HepG2 (cell line): Measurements from ENCODE around the gene SLC16A5. TPM values are rescaled to one million over a fixed set of nuclear protein-coding genes. Genes with fewer than 3 reads are reported as not detected.

Experiments used
- ATAC-seq: fragments of 200-7000 bp; cut with Tn5 transposase; 3 replicates; pipeline ENCODE4 v1.9.1; 2020; ENCODE audit warnings: mild to moderate bottlenecking, moderate library complexity
- BruUV-seq: library from RNA; stranded (reverse); fragments of 400-500 nt; replicated peaks from 2 replicates; lab custom pipeline; 2021; lab: Mats Ljungman, UMichigan
- CTCF ChIA-PET: fragments of 300-600 bp; formaldehyde crosslinking; extraction: SDS; loops from one replicate; lab custom pipeline; 2021; ENCODE audit warnings: low total read pairs, inconsistent platforms, low intra/inter-chr PET ratio; lab: Yijun Ruan, JAX
- POLR2A ChIA-PET: fragments of 350-600 bp; sonication (Branson Sonifier 250); formaldehyde crosslinking; loops from one replicate; lab custom pipeline; 2020; ENCODE audit warnings: antibody characterized with exemption, inconsistent platforms; lab: Yijun Ruan, JAX
- DNase-seq: peaks from one replicate; pipeline ENCODE4 v3.0.0-alpha.2; 2015; ENCODE audit warnings: low spot score
- FAIRE-seq: peaks from 3 replicates; lab custom pipeline; 2011; peaks lifted over from hg19 to GRCh38; lab: Jason Lieb, UNC
- H2AFZ ChIP-seq: one replicate; pipeline ENCODE4 v1.6.1; 2011; ENCODE audit warnings: low read length, inconsistent platforms
- H3K27ac ChIP-seq: fragments of 300-600 bp; 3 replicates; pipeline ENCODE4 v1.8.0; 2011; ENCODE audit warnings: mixed run types, mild to moderate bottlenecking, mixed read lengths, low read length, inconsistent platforms; ENCODE audit not compliant: insufficient read depth; ENCODE audit errors: extremely low read length
- H3K27me3 ChIP-seq, 2 experiments: fragments of 200-600 bp in 1 of 2; 2 replicates in 1 of 2; 3 replicates in 1 of 2; pipeline versions ENCODE4 v1.6.0 to v1.8.0; 2011; ENCODE audit warnings: low read length in 2 of 2, mild to moderate bottlenecking in 2 of 2, moderate library complexity in 2 of 2, inconsistent platforms in 1 of 2; ENCODE audit not compliant: insufficient read depth in 2 of 2, control insufficient read depth in 1 of 2
- H3K36me3 ChIP-seq, 2 experiments: fragments of 200-600 bp in 1 of 2; replicated peaks in 1 of 2; 2 replicates in 1 of 2; 3 replicates in 1 of 2; pipeline versions ENCODE4 v1.5.1 to v1.8.0; 2011; ENCODE audit warnings: low read length in 2 of 2, inconsistent platforms in 1 of 2; ENCODE audit not compliant: insufficient read depth in 2 of 2, control insufficient read depth in 1 of 2
- H3K4me1 ChIP-seq: 2 replicates; pipeline ENCODE4 v1.5.1; 2012; ENCODE audit warnings: low read length, inconsistent platforms; ENCODE audit not compliant: insufficient read depth
- H3K4me2 ChIP-seq: 2 replicates; pipeline ENCODE4 v1.6.0; 2011; ENCODE audit warnings: low read depth, low read length, inconsistent platforms
- H3K4me3 ChIP-seq, 3 experiments: fragments of 200-600 bp in 1 of 3; sonication (generic), shearing (Covaris generic) in 1 of 3; replicated peaks in 1 of 3; 2 replicates each; pipeline ENCODE4 v1.5.1; 2011 to 2016; ENCODE audit warnings: low read length in 3 of 3, inconsistent platforms in 2 of 3, low read depth in 2 of 3, mild to moderate bottlenecking in 2 of 3, control low read depth in 1 of 3, mixed read lengths in 1 of 3; ENCODE audit not compliant: insufficient read depth in 1 of 3
- H3K79me2 ChIP-seq: one replicate; pipeline ENCODE4 v1.6.1; 2011; ENCODE audit warnings: low read length, inconsistent platforms; ENCODE audit not compliant: insufficient read depth
- H3K9ac ChIP-seq: 2 replicates; pipeline ENCODE4 v1.6.0; 2011; ENCODE audit warnings: mild to moderate bottlenecking, low read depth, low read length, inconsistent platforms; ENCODE audit not compliant: insufficient read depth
- H3K9me3 ChIP-seq: 2 replicates; pipeline ENCODE4 v1.5.1; 2012; ENCODE audit warnings: mild to moderate bottlenecking, low read length
- H4K20me1 ChIP-seq: 2 replicates; pipeline ENCODE4 v1.6.0; 2011; ENCODE audit warnings: inconsistent platforms, mild to moderate bottlenecking, low read length, moderate library complexity; ENCODE audit not compliant: insufficient read depth
- CC2D1A ChIP-seq: sonication (generic); formaldehyde crosslinking; IDR thresholded peaks from 2 replicates; pipeline ENCODE4 v1.8.1; 2023; ENCODE audit warnings: mild to moderate bottlenecking, missing genetic modification reagents
- CEBPG ChIP-seq: IDR thresholded peaks from 2 replicates; pipeline ENCODE4 v1.6.1; 2016
- CREB1 ChIP-seq, 2 experiments: fragments of 450-650 bp in 1 of 2; IDR thresholded peaks; 2 replicates each; pipeline ENCODE4 v1.6.1; 2016 to 2017; ENCODE audit warnings: control low read depth in 1 of 2, mild to moderate bottlenecking in 1 of 2, missing compliant biosample characterization in 1 of 2, missing genetic modification characterization in 1 of 2
- KDM6A ChIP-seq: IDR thresholded peaks from 2 replicates; pipeline ENCODE4 v1.6.1; 2016; ENCODE audit warnings: low read depth
- NFE2L1 ChIP-seq: sonication (generic); formaldehyde crosslinking; IDR thresholded peaks from 2 replicates; pipeline ENCODE4 v1.4.0; 2020; ENCODE audit warnings: missing genetic modification reagents, mild to moderate bottlenecking, borderline replicate concordance
- SSRP1 ChIP-seq: IDR thresholded peaks from 2 replicates; pipeline ENCODE4 v1.6.1; 2016; ENCODE audit warnings: control low read depth
- UBTF ChIP-seq: sonication (generic); formaldehyde crosslinking; IDR thresholded peaks from 2 replicates; pipeline ENCODE4 v1.4.0; 2020; ENCODE audit warnings: mild to moderate bottlenecking, missing genetic modification reagents
- ZBTB4 ChIP-seq: sonication (generic); formaldehyde crosslinking; IDR thresholded peaks from 2 replicates; pipeline ENCODE4 v1.4.0; 2020; ENCODE audit warnings: missing genetic modification reagents, mild to moderate bottlenecking, borderline replicate concordance
- ZFP41 ChIP-seq: sonication (generic); formaldehyde crosslinking; IDR thresholded peaks from 2 replicates; pipeline ENCODE4 v1.4.0; 2020; ENCODE audit warnings: mild to moderate bottlenecking, missing genetic modification reagents, borderline replicate concordance
- ZNF274 ChIP-seq: sonication (generic); formaldehyde crosslinking; IDR thresholded peaks from 2 replicates; pipeline ENCODE4 v1.5.1; 2020; ENCODE audit warnings: mild to moderate bottlenecking, missing genetic modification reagents
- ZNF33B ChIP-seq: sonication (generic); formaldehyde crosslinking; IDR thresholded peaks from 2 replicates; pipeline ENCODE4 v1.5.1; 2020; ENCODE audit warnings: mild to moderate bottlenecking, missing genetic modification reagents
- ZNF556 ChIP-seq: sonication (generic); formaldehyde crosslinking; IDR thresholded peaks from 2 replicates; pipeline ENCODE4 v1.4.0; 2020; ENCODE audit warnings: mild to moderate bottlenecking, missing genetic modification reagents, borderline replicate concordance
- ZNF670 ChIP-seq: sonication (generic); formaldehyde crosslinking; IDR thresholded peaks from 2 replicates; pipeline ENCODE4 v1.8.0; 2022; ENCODE audit warnings: mild to moderate bottlenecking, missing genetic modification reagents, borderline replicate concordance
- ZNF710 ChIP-seq: sonication (generic); formaldehyde crosslinking; IDR thresholded peaks from 2 replicates; pipeline ENCODE4 v1.5.0; 2020; ENCODE audit warnings: mild to moderate bottlenecking, missing genetic modification reagents, borderline replicate concordance
- ZNF784 ChIP-seq: sonication (generic); formaldehyde crosslinking; IDR thresholded peaks from 2 replicates; pipeline ENCODE4 v1.5.1; 2020; ENCODE audit warnings: missing genetic modification reagents, mild to moderate bottlenecking, borderline replicate concordance
- ZNF878 ChIP-seq: sonication (generic); formaldehyde crosslinking; IDR thresholded peaks from 2 replicates; pipeline ENCODE4 v1.8.1; 2023; ENCODE audit warnings: mild to moderate bottlenecking, missing genetic modification reagents, moderate library complexity
- WGBS: methylation state at CpG from one replicate; pipeline ENCODE4 v1.1.6; 2017; ENCODE audit warnings: low lambda C conversion rate; 5-methylcytosine and 5-hydroxymethylcytosine counted together
- in situ Hi-C: cut with HindIII; loops from 2 replicates; pipeline ENCODE4 v1.10.0; 2017; ENCODE audit warnings: low pct_unique_long_range_greater_than_20kb; ENCODE audit not compliant: extremely low pct_ligation_motif_present
- intact Hi-C: fragments of 100-400 bp; cut with micrococcal nuclease; formaldehyde crosslinking; loops from one replicate; pipeline ENCODE4 v1.10.0; 2022; ENCODE audit not compliant: unreplicated experiment
- polyA plus RNA-seq, 8 experiments: library from polyadenylated mRNA; depleted of rRNA in 3 of 8; stranded (reverse) in 7 of 8; unstranded in 1 of 8; fragments of >200 nt; fragmentation: Illumina TruSeq in 4 of 8; extraction: Trizol in 4 of 8; gene quantifications; 2 replicates each; pipeline versions ENCODE4 v1.2.1 to v1.2.3, GENCODE V29; 2011 to 2016; ENCODE audit warnings: low read depth in 4 of 8, missing spikeins in 1 of 8, mixed read lengths in 1 of 8; ENCODE audit not compliant: insufficient read depth in 1 of 8
- total RNA-seq, 5 experiments: library from RNA; depleted of rRNA; stranded (reverse); fragments of >200 nt; fragmentation: Illumina TruSeq; extraction: Trizol; gene quantifications; 2 replicates each; pipeline ENCODE4 v1.2.3, GENCODE V29; 2016; ENCODE audit warnings: low read depth in 1 of 5

SLC16A5 gene
- total and polyA plus RNA-seq, 2 of the 13 experiments (the other 11 are each of a cell fraction or from before 2014, with no cell fraction given) = 0.69 to 5.6 TPM

- WGBS = 49% methylated on average over 7 of the region's 8 CpGs
- Histone ChIP-seq H3K4me1 (peaks cover 97% of the 10 kb centered on the region), H3K4me3 (peak overlapping the region; percentile 22 to 66 (median 32); a peak in 4 of 6 replicates), H4K20me1 (no peaks in the 10 kb centered on the region), H3K27me3 (peaks cover 0 to 31% of the 10 kb centered on the region in 2 experiments; a peak in 2 of 5 replicates), H3K9me3 (no peaks in the 10 kb centered on the region), H3K36me3 (no peaks in the 10 kb centered on the region), H3K79me2 (no peaks in the 10 kb centered on the region), H2AFZ (no peak overlapping the region), H3K27ac (peak overlapping the region; percentile 19), H3K9ac (peak overlapping the region; percentile 53), H3K4me2 (peak overlapping the region; percentile 79)
- intact Hi-C loops = no loop called here
- CTCF ChIA-PET = no interaction called here
- in situ Hi-C loops = no loop called here
- DNase-seq = no peak
- ATAC-seq = peak; percentile 5; the same call in 2 of the 3 replicates
- POLR2A ChIA-PET = interaction anchor here (1.3 to 3.6 kb wide), 7 partner anchors 9 to 67 kb away, joined by 3 to 19 read pairs (median 9); partner anchors contain the start of genes ARMC7, MRPL58 and SLC16A5
- no TSS peak for BruUV-seq
- FAIRE-seq = no peak
- TF ChIP-seq KDM6A (CRISPR knock-in tag) = no peak
- TF ChIP-seq ZNF670 = no peak
- TF ChIP-seq CC2D1A (CRISPR knock-in tag) = no peak
- no peak for TF ChIP-seq ZNF274
- TF ChIP-seq ZFP41 (CRISPR knock-in tag) = peak; percentile 18; the same call in 1 of the 2 replicates
- peak; percentile 27; the same call in 1 of the 2 replicates for TF ChIP-seq NFE2L1
- 0 out of 2 replicates have a peak, but pooled peaks have one; percentile 38 for TF ChIP-seq ZNF33B
- TF ChIP-seq ZNF556 = no peak
- TF ChIP-seq CREB1 (IDR thresholded peaks at IDR 0.05) = no peak
- no peak for TF ChIP-seq CREB1 (CRISPR knock-in tag; IDR thresholded peaks at IDR 0.05)
- TF ChIP-seq ZBTB4 (CRISPR knock-in tag) = peak; percentile 86; the same call in 1 of the 2 replicates
- TF ChIP-seq SSRP1 = no peak
- TF ChIP-seq ZNF784 = 0 out of 2 replicates have a peak, but pooled peaks have one; percentile 32
- no peak for TF ChIP-seq CEBPG (CRISPR knock-in tag)
- TF ChIP-seq ZNF878 (CRISPR knock-in tag) = no peak
- TF ChIP-seq ZNF710 (CRISPR knock-in tag) = 0 out of 2 replicates have a peak, but pooled peaks have one; percentile 5
- peak; percentile 35; the same call in 1 of the 2 replicates for TF ChIP-seq UBTF (CRISPR knock-in tag)
These were observed 8.8 kb upstream of the SLC16A5 start for GRCh38 chr17:75079023-75079373.
